Panc1 (cell line): Measurements from ENCODE around the gene UCP3.

Experiments
- POLR2AphosphoS5 ChIP-seq: IDR thresholded peaks from 2 replicates; pipeline ENCODE4 v1.6.1; 2012; ENCODE audit warnings: mild to moderate bottlenecking, low read depth, low read length, moderate library complexity
- TF ChIP-seq, protein P1 (sequence below): fragments of 450-650 bp; IDR thresholded peaks from 2 replicates; pipeline ENCODE4 v1.5.1; 2017; ENCODE audit warnings: mild to moderate bottlenecking

DNA sequence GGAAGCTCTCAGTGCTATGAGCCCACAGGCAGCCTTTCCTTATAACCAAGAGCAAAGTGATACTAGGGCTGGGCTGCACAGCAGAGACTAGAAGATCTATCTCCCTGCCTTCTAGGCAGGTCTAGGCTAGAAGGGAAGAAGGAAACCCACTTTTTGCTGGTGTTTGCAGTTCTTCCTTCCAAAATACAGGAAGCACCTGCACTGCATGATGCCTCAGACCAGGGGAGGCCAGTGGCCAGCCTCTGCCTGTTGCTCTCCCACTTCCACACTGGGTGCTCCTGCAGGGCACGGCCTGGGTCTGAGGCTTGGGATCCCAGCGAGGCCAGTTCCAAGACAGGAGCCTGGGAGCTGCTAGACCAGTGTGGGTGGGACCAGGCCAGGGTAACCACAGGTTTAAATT, 6.0 kb upstream of the UCP3 start:
- TF ChIP-seq, protein P1, sequence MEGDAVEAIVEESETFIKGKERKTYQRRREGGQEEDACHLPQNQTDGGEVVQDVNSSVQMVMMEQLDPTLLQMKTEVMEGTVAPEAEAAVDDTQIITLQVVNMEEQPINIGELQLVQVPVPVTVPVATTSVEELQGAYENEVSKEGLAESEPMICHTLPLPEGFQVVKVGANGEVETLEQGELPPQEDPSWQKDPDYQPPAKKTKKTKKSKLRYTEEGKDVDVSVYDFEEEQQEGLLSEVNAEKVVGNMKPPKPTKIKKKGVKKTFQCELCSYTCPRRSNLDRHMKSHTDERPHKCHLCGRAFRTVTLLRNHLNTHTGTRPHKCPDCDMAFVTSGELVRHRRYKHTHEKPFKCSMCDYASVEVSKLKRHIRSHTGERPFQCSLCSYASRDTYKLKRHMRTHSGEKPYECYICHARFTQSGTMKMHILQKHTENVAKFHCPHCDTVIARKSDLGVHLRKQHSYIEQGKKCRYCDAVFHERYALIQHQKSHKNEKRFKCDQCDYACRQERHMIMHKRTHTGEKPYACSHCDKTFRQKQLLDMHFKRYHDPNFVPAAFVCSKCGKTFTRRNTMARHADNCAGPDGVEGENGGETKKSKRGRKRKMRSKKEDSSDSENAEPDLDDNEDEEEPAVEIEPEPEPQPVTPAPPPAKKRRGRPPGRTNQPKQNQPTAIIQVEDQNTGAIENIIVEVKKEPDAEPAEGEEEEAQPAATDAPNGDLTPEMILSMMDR = no peak
- TF ChIP-seq POLR2AphosphoS5 = no peak
